Neutrophil (primary cell): Measurements from ENCODE around the gene PPARG.

ENCODE experiments used
- H3K27ac ChIP-seq: fragments of 200-600 bp; sonication (generic); 2 replicates; pipeline ENCODE4 v1.5.1; 2016; ENCODE audit warnings: mild to moderate bottlenecking, moderate library complexity
- H3K27me3 ChIP-seq: fragments of 200-600 bp; sonication (generic); 2 replicates; pipeline ENCODE4 v1.6.0; 2016; ENCODE audit warnings: mild to moderate bottlenecking
- H3K36me3 ChIP-seq: fragments of 200-600 bp; sonication (generic); 2 replicates; pipeline ENCODE4 v1.5.1; 2017
- H3K4me1 ChIP-seq, 2 experiments: fragments of 200-600 bp in 1 of 2; sonication (generic) in 1 of 2; 1 replicate in 1 of 2; 2 replicates in 1 of 2; pipeline versions ENCODE4 v1.5.1 to v1.6.1; 2013 to 2016; ENCODE audit warnings: low read depth in 1 of 2, low read length in 1 of 2, mild to moderate bottlenecking in 1 of 2, moderate library complexity in 1 of 2; ENCODE audit not compliant: control insufficient read depth in 1 of 2, insufficient read depth in 1 of 2
- H3K4me3 ChIP-seq, 2 experiments: fragments of 200-600 bp in 1 of 2; sonication (generic) in 1 of 2; 1 replicate in 1 of 2; 2 replicates in 1 of 2; pipeline ENCODE4 v1.5.1; 2013 to 2016; ENCODE audit warnings: low read depth in 1 of 2, low read length in 1 of 2, mild to moderate bottlenecking in 1 of 2, moderate library complexity in 1 of 2
- H3K9me3 ChIP-seq: fragments of 200-600 bp; sonication (generic); 2 replicates; pipeline ENCODE4 v1.5.1; 2016
- CTCF ChIP-seq: fragments of 200-600 bp; sonication (generic); IDR thresholded peaks from 2 replicates; pipeline ENCODE4 v1.5.1; 2016; ENCODE audit warnings: antibody characterized with exemption

Gene PPARG

GRCh38 chr3:12335421-12335820 is 46.6 kb downstream of the PPARG start:
- Histone ChIP-seq H3K9me3 (no peaks in the 10 kb centered on the region), H3K27me3 (peaks cover 2% of the 10 kb centered on the region), H3K27ac (no peak overlapping the region), H3K4me3 (no peak overlapping the region), H3K4me1 (peaks cover 15 to 17% of the 10 kb centered on the region in 2 experiments), H3K36me3 (no peaks in the 10 kb centered on the region)
- no peak for TF ChIP-seq CTCF

- Histone ChIP-seq H3K9me3 (no peaks in the 10 kb centered on the region), H3K4me1 (peaks cover 15 to 17% of the 10 kb centered on the region in 2 experiments), H3K4me3 (no peak overlapping the region), H3K27me3 (no peaks in the 10 kb centered on the region), H3K27ac (no peak overlapping the region), H3K36me3 (no peaks in the 10 kb centered on the region)
- TF ChIP-seq CTCF = no peak
Observed at GRCh38 chr3:12336099-12336498, 47.2 kb downstream of the PPARG start.

- Histone ChIP-seq H3K36me3 (no peaks in the 10 kb centered on the region), H3K27me3 (no peaks in the 10 kb centered on the region), H3K9me3 (no peaks in the 10 kb centered on the region), H3K4me3 (no peak overlapping the region), H3K4me1 (peaks cover 15 to 17% of the 10 kb centered on the region in 2 experiments), H3K27ac (no peak overlapping the region)
- no peak for TF ChIP-seq CTCF
Observed at GRCh38 chr3:12338595-12339546, 50.0 kb downstream of the PPARG start.

- H3K9me3 ChIP-seq = no peaks in the 10 kb centered on the region
- no peak overlapping the region for H3K4me3 ChIP-seq
- no peaks in the 10 kb centered on the region for H3K36me3 ChIP-seq
- TF ChIP-seq CTCF = no peak
- H3K27me3 ChIP-seq = peaks cover 3% of the 10 kb centered on the region
- H3K27ac ChIP-seq = no peak overlapping the region
- H3K4me1 ChIP-seq = peaks cover 15 to 17% of the 10 kb centered on the region in 2 experiments
Observed at GRCh38 chr3:12339701-12340480, 51.0 kb downstream of the PPARG start.

- no peak overlapping the region for H3K4me3 ChIP-seq
- H3K4me1 ChIP-seq = peaks cover 13 to 15% of the 10 kb centered on the region in 2 experiments
- H3K36me3 ChIP-seq = no peaks in the 10 kb centered on the region
- no peak overlapping the region for H3K27ac ChIP-seq
- H3K9me3 ChIP-seq = no peaks in the 10 kb centered on the region
- peaks cover 9% of the 10 kb centered on the region for H3K27me3 ChIP-seq
- no peak for TF ChIP-seq CTCF
Observed at GRCh38 chr3:12340506-12340905, 51.6 kb downstream of the PPARG start.
